Astrocyte (in vitro differentiated cells and primary cell): ENCODE results near the gene TH.

Experiments
- EZH2 ChIP-seq: IDR thresholded peaks from 2 replicates; pipeline ENCODE4 v1.6.1; 2012; ENCODE audit warnings: mild to moderate bottlenecking, low read length, inconsistent platforms; ENCODE audit not compliant: insufficient read depth
- TF ChIP-seq, protein P1 (sequence below): IDR thresholded peaks from 2 replicates; pipeline ENCODE4 v1.5.1; 2011; ENCODE audit warnings: low read depth, mild to moderate bottlenecking, inconsistent platforms, low read length, moderate library complexity; ENCODE audit not compliant: insufficient read depth

DNA sequence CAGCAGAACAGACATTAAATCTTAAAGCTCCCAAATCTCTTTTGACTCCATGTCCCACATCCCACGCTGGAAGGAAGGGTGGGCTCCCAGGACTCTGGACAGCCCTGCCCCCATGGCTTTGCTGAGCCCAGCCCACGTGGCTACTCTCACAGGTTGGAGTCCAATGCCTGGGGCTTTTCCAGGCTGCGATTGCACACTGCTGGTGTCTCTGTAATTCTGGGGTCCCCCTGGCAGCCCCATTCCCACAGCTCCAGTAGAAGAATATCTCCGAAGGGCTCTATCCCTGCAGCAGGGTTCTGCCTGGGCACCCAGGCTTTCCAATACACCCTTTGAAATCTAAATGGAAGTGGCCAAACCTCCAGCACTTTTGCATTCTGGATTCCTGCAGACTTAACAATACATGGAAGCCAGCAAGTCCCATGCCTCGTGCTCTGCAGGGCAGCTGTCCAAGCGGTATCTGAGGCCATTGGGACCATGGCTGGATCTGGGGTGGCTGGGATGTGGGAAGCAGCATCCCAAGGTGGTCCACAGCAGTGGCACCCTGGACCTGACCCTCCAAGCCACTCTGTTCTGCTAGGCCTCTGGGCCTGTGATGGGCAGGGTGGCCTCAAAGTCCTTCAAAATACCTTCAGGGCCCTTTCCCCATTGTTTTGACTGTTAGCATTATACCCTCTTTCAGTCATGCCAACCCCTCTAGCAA is 47.9 kb upstream of the TH start:
- TF ChIP-seq, protein P1, sequence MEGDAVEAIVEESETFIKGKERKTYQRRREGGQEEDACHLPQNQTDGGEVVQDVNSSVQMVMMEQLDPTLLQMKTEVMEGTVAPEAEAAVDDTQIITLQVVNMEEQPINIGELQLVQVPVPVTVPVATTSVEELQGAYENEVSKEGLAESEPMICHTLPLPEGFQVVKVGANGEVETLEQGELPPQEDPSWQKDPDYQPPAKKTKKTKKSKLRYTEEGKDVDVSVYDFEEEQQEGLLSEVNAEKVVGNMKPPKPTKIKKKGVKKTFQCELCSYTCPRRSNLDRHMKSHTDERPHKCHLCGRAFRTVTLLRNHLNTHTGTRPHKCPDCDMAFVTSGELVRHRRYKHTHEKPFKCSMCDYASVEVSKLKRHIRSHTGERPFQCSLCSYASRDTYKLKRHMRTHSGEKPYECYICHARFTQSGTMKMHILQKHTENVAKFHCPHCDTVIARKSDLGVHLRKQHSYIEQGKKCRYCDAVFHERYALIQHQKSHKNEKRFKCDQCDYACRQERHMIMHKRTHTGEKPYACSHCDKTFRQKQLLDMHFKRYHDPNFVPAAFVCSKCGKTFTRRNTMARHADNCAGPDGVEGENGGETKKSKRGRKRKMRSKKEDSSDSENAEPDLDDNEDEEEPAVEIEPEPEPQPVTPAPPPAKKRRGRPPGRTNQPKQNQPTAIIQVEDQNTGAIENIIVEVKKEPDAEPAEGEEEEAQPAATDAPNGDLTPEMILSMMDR: no peak
- TF ChIP-seq EZH2: no peak
